ENCODE data around the gene PCARE. TPM values are rescaled to one million over a fixed set of nuclear protein-coding genes. Genes with fewer than 3 reads are reported as not detected.

PCARE gene
- total and polyA plus RNA-seq, 4 donors, result not detected

DNA sequence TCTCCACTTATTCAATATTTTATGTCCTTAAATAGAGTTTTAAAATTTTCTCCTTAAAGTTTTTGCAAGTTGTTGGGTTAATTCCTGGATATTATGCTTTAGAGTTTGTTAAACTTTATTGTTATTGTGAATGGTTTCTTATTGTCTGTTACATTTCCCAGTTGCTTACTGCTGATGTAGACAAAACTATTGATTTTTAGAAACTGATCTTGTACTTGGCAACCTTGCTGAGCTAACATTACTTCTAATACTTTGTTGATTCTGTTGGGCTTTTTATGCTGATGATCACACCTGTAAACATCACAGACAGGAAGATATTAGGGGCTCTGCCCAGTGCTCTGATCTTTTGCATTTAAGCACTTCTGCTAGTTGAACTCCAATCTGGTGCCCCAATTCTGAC, 38.1 kb upstream of the PCARE start (continued):
- no peak for TF ChIP-seq HNF4G (IDR thresholded peaks at IDR 0.05)
- no peak for TF ChIP-seq EGR1 (IDR thresholded peaks at IDR 0.05; ENCODE audit: low read depth in 2 of 2)
- TF ChIP-seq ATF3 (IDR thresholded peaks at IDR 0.05), result no peak

GRCh38 chr2:29110916-29111535, 36.7 kb upstream of the PCARE start:
- no peak overlapping the region for H3K4me3 ChIP-seq (ENCODE audit: low read depth in 1 of 3, low read length in 3 of 3)
- 76% methylated on average over 4 of the region's 4 CpGs for WGBS
- peaks cover 0 to 4% (median 3%) of the 10 kb centered on the region in 4 donors for H3K4me1 ChIP-seq (ENCODE audit: control insufficient read depth in 4 of 4, insufficient read depth in 4 of 4, low read length in 3 of 4)
- no peak for DNase-seq (ENCODE audit: low spot score)
- peaks cover 0 to 10% (median 0%) of the 10 kb centered on the region in 4 donors for H3K27me3 ChIP-seq (ENCODE audit: control insufficient read depth in 4 of 4, insufficient read depth in 4 of 4, low read length in 3 of 4)
- H3K27ac ChIP-seq (ENCODE audit: low read depth in 1 of 2, low read length in 2 of 2), result no peak overlapping the region
- no peak for TF ChIP-seq HNF4G (IDR thresholded peaks at IDR 0.05)
- no peak for TF ChIP-seq ATF3 (IDR thresholded peaks at IDR 0.05)
- no peak for TF ChIP-seq JUND (IDR thresholded peaks at IDR 0.05)
- TF ChIP-seq YY1 (IDR thresholded peaks at IDR 0.05), result no peak
- no peak for TF ChIP-seq RAD21 (IDR thresholded peaks at IDR 0.05)
- TF ChIP-seq GABPA (IDR thresholded peaks at IDR 0.05 in 1 of 2, conservative IDR thresholded peaks at IDR 0.05 in 1 of 2), result no peak
- no peak for TF ChIP-seq RXRA (IDR thresholded peaks at IDR 0.05)
- TF ChIP-seq CTCF (IDR thresholded peaks at IDR 0.05; ENCODE audit: low read depth, low read length, missing input control), result no peak
- TF ChIP-seq NR2F2 (IDR thresholded peaks at IDR 0.05), result no peak
- TF ChIP-seq, protein P1, sequence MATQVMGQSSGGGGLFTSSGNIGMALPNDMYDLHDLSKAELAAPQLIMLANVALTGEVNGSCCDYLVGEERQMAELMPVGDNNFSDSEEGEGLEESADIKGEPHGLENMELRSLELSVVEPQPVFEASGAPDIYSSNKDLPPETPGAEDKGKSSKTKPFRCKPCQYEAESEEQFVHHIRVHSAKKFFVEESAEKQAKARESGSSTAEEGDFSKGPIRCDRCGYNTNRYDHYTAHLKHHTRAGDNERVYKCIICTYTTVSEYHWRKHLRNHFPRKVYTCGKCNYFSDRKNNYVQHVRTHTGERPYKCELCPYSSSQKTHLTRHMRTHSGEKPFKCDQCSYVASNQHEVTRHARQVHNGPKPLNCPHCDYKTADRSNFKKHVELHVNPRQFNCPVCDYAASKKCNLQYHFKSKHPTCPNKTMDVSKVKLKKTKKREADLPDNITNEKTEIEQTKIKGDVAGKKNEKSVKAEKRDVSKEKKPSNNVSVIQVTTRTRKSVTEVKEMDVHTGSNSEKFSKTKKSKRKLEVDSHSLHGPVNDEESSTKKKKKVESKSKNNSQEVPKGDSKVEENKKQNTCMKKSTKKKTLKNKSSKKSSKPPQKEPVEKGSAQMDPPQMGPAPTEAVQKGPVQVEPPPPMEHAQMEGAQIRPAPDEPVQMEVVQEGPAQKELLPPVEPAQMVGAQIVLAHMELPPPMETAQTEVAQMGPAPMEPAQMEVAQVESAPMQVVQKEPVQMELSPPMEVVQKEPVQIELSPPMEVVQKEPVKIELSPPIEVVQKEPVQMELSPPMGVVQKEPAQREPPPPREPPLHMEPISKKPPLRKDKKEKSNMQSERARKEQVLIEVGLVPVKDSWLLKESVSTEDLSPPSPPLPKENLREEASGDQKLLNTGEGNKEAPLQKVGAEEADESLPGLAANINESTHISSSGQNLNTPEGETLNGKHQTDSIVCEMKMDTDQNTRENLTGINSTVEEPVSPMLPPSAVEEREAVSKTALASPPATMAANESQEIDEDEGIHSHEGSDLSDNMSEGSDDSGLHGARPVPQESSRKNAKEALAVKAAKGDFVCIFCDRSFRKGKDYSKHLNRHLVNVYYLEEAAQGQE (IDR thresholded peaks at IDR 0.05), result no peak
- TF ChIP-seq, protein P2, sequence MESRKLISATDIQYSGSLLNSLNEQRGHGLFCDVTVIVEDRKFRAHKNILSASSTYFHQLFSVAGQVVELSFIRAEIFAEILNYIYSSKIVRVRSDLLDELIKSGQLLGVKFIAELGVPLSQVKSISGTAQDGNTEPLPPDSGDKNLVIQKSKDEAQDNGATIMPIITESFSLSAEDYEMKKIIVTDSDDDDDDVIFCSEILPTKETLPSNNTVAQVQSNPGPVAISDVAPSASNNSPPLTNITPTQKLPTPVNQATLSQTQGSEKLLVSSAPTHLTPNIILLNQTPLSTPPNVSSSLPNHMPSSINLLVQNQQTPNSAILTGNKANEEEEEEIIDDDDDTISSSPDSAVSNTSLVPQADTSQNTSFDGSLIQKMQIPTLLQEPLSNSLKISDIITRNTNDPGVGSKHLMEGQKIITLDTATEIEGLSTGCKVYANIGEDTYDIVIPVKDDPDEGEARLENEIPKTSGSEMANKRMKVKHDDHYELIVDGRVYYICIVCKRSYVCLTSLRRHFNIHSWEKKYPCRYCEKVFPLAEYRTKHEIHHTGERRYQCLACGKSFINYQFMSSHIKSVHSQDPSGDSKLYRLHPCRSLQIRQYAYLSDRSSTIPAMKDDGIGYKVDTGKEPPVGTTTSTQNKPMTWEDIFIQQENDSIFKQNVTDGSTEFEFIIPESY (IDR thresholded peaks at IDR 0.05), result no peak
- no peak for TF ChIP-seq FOXA2 (IDR thresholded peaks at IDR 0.05)
- TF ChIP-seq FOXA1 (IDR thresholded peaks at IDR 0.05), result no peak
- no peak for TF ChIP-seq TAF1 (conservative IDR thresholded peaks at IDR 0.05)
- TF ChIP-seq SP1 (IDR thresholded peaks at IDR 0.05), result no peak
- no peak for TF ChIP-seq EGR1 (IDR thresholded peaks at IDR 0.05; ENCODE audit: low read depth in 2 of 2)
- TF ChIP-seq HNF4A (conservative IDR thresholded peaks at IDR 0.05), result no peak
- TF ChIP-seq, protein P3, sequence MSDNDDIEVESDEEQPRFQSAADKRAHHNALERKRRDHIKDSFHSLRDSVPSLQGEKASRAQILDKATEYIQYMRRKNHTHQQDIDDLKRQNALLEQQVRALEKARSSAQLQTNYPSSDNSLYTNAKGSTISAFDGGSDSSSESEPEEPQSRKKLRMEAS (IDR thresholded peaks at IDR 0.05), result no peak
- no peak overlapping the region for H3K9ac ChIP-seq (ENCODE audit: low read depth in 1 of 2, low read length in 2 of 2)
- H3K36me3 ChIP-seq (ENCODE audit: control insufficient read depth in 4 of 4, insufficient read depth in 3 of 4, low read depth in 1 of 4, low read length in 3 of 4), result no peaks in the 10 kb centered on the region
- H3K9me3 ChIP-seq (ENCODE audit: control insufficient read depth in 4 of 4, low read length in 3 of 4), result no peaks in the 10 kb centered on the region
